ENCODE measurements around the gene SEMA3B.

SEMA3B gene

DNA sequence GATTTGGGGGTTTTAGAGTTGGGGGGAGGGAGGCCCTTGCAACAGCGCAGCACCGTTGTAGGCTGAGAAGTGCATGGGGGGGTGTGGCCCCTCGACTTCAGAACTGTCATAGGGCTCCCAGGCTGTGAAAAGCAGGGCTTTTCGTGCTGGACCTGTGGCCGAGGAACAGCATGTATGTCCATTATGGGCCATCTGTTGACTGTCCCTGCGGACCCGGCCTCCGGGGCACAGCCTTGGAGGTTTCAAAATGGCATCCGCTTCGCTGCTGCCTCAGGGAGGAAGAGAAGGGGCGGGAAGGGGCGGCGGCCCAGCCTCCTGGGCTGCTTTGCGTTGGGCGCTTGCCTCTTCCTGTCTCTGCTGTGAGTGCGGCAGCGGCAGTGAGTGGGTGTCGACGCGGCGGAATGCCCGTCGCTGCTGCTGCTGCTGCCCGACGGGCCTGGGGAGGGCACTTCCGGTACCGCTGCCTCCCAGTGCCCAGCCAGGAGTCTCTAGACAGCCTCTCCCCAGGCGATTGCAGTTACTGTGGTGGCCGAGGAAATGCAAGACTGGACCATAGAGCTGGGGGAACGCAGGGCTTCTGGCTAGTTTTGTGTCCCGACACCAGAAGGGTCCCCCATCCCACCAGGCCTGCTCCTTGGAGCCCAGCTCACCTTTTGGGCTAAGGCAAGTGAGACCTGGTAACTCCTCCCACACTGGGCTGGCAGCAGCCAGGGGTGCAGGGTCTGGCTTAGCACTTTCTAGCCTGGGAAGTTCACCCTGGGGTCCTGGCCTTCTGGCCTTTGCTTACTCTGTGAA is 31.0 kb upstream of the SEMA3B start:
- Histone ChIP-seq H3K4me3 (ENCODE audit: low read depth, low read length) (peak overlapping the region; percentile 67), H3K36me3 (ENCODE audit: control insufficient read depth in 2 of 2, insufficient read depth in 1 of 2, low read length in 2 of 2) (peaks cover 0 to 10% of the 10 kb centered on the region in 2 experiments; a peak in 1 of 3 replicates), H3K27ac (ENCODE audit: extremely low read depth, low read depth, low read length) (peak overlapping the region; percentile 77), H3K4me1 (ENCODE audit: control insufficient read depth, insufficient read depth, low read length) (peaks cover 17% of the 10 kb centered on the region), H3K9me3 (ENCODE audit: control insufficient read depth, insufficient read depth, low read depth, low read length) (no peaks in the 10 kb centered on the region)
- ChIA-PET CTCF (interaction anchor here (0.6 to 3.9 kb wide), 4 partner anchors 8 to 61 kb away, joined by 4 to 28 read pairs (median 4); no protein-coding TSS in a partner anchor), POLR2A (no interaction called here)
- no peak for TF ChIP-seq HOXA7 (CRISPR knock-in tag; IDR thresholded peaks at IDR 0.05; ENCODE audit: borderline replicate concordance)
- peak; percentile 81 for TF ChIP-seq ZBTB8A (tag by site-specific recombination; IDR thresholded peaks at IDR 0.05)
- no peak for TF ChIP-seq ZNF146 (tag by site-specific recombination; IDR thresholded peaks at IDR 0.05)
- peak; percentile 24; the same call in 1 of the 2 replicates for TF ChIP-seq FEZF1 (tag by site-specific recombination; IDR thresholded peaks at IDR 0.05)
- TF ChIP-seq, protein P1, sequence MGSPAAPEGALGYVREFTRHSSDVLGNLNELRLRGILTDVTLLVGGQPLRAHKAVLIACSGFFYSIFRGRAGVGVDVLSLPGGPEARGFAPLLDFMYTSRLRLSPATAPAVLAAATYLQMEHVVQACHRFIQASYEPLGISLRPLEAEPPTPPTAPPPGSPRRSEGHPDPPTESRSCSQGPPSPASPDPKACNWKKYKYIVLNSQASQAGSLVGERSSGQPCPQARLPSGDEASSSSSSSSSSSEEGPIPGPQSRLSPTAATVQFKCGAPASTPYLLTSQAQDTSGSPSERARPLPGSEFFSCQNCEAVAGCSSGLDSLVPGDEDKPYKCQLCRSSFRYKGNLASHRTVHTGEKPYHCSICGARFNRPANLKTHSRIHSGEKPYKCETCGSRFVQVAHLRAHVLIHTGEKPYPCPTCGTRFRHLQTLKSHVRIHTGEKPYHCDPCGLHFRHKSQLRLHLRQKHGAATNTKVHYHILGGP (tag by site-specific recombination; IDR thresholded peaks at IDR 0.05): no peak
- no peak for TF ChIP-seq ZNF837 (tag by site-specific recombination; IDR thresholded peaks at IDR 0.05)
- no peak for TF ChIP-seq ZNF174 (tag by site-specific recombination; IDR thresholded peaks at IDR 0.05)
- TF ChIP-seq ZNF140 (tag by site-specific recombination; IDR thresholded peaks at IDR 0.05): no peak
- TF ChIP-seq ZNF266 (tag by site-specific recombination; IDR thresholded peaks at IDR 0.05; ENCODE audit: low read depth): no peak
- TF ChIP-seq ZBTB20 (tag by site-specific recombination; IDR thresholded peaks at IDR 0.05): peak; percentile 73; the same call in 1 of the 2 replicates
- TF ChIP-seq ZNF501 (tag by site-specific recombination; IDR thresholded peaks at IDR 0.05): no peak
- TF ChIP-seq YY2 (tag by site-specific recombination; IDR thresholded peaks at IDR 0.05): 0 out of 2 replicates have a peak, but pooled peaks have one; percentile 36
- TF ChIP-seq OSR2 (tag by site-specific recombination; IDR thresholded peaks at IDR 0.05): no peak
- TF ChIP-seq ZNF830 (tag by site-specific recombination; IDR thresholded peaks at IDR 0.05; ENCODE audit: low read depth): no peak
- TF ChIP-seq EGR2 (tag by site-specific recombination; IDR thresholded peaks at IDR 0.05; ENCODE audit: low read depth): no peak; the same call in 1 of the 2 replicates
- TF ChIP-seq ZNF121 (tag by site-specific recombination; IDR thresholded peaks at IDR 0.05): no peak
- no peak for TF ChIP-seq ZNF76 (tag by site-specific recombination; IDR thresholded peaks at IDR 0.05; ENCODE audit: borderline replicate concordance, low read depth)
- peak; percentile 52 for TF ChIP-seq GLIS2 (tag by site-specific recombination; IDR thresholded peaks at IDR 0.05)
- TF ChIP-seq ZIC2 (tag by site-specific recombination; IDR thresholded peaks at IDR 0.05): peak; percentile 9; the same call in 1 of the 2 replicates
- TF ChIP-seq SCRT2 (tag by site-specific recombination; IDR thresholded peaks at IDR 0.05): peak; percentile 89
- no peak for TF ChIP-seq ZNF132 (tag by site-specific recombination; IDR thresholded peaks at IDR 0.05; ENCODE audit: borderline replicate concordance)
- no peak for TF ChIP-seq ZNF658 (tag by site-specific recombination; IDR thresholded peaks at IDR 0.05)
- TF ChIP-seq ZNF654 (tag by site-specific recombination; IDR thresholded peaks at IDR 0.05; ENCODE audit: low read depth): no peak
- TF ChIP-seq ZNF555 (tag by site-specific recombination; conservative IDR thresholded peaks at IDR 0.05): no peak
- TF ChIP-seq MYNN (tag by site-specific recombination; IDR thresholded peaks at IDR 0.05; ENCODE audit: borderline replicate concordance): no peak
- TF ChIP-seq SP7 (tag by site-specific recombination; IDR thresholded peaks at IDR 0.05): no peak
- peak; percentile 45; the same call in 1 of the 2 replicates for TF ChIP-seq ZFHX2 (tag by site-specific recombination; conservative IDR thresholded peaks at IDR 0.05)
- TF ChIP-seq SP3 (tag by site-specific recombination; IDR thresholded peaks at IDR 0.05): peak; percentile 50
- TF ChIP-seq ZNF37A (tag by site-specific recombination; IDR thresholded peaks at IDR 0.05): no peak
- no peak for TF ChIP-seq ZNF521 (tag by site-specific recombination; IDR thresholded peaks at IDR 0.05)
- no peak for TF ChIP-seq ZNF707 (tag by site-specific recombination; IDR thresholded peaks at IDR 0.05)
- TF ChIP-seq, protein P2, sequence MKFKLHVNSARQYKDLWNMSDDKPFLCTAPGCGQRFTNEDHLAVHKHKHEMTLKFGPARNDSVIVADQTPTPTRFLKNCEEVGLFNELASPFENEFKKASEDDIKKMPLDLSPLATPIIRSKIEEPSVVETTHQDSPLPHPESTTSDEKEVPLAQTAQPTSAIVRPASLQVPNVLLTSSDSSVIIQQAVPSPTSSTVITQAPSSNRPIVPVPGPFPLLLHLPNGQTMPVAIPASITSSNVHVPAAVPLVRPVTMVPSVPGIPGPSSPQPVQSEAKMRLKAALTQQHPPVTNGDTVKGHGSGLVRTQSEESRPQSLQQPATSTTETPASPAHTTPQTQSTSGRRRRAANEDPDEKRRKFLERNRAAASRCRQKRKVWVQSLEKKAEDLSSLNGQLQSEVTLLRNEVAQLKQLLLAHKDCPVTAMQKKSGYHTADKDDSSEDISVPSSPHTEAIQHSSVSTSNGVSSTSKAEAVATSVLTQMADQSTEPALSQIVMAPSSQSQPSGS (tag by site-specific recombination; IDR thresholded peaks at IDR 0.05; ENCODE audit: low read depth): no peak
- TF ChIP-seq ZNF558 (tag by site-specific recombination; IDR thresholded peaks at IDR 0.05): no peak
- TF ChIP-seq SCRT1 (tag by site-specific recombination; IDR thresholded peaks at IDR 0.05; ENCODE audit: borderline replicate concordance): peak; percentile 58
- TF ChIP-seq, protein P3, sequence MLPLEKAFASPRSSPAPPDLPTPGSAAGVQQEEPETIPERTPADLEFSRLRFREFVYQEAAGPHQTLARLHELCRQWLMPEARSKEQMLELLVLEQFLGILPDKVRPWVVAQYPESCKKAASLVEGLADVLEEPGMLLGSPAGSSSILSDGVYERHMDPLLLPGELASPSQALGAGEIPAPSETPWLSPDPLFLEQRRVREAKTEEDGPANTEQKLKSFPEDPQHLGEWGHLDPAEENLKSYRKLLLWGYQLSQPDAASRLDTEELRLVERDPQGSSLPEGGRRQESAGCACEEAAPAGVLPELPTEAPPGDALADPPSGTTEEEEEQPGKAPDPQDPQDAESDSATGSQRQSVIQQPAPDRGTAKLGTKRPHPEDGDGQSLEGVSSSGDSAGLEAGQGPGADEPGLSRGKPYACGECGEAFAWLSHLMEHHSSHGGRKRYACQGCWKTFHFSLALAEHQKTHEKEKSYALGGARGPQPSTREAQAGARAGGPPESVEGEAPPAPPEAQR (tag by site-specific recombination; IDR thresholded peaks at IDR 0.05): no peak
- peak; percentile 89 for TF ChIP-seq SP2 (tag by site-specific recombination; IDR thresholded peaks at IDR 0.05)
